ENCODE measurements around the gene CDPF1.
"Not testable (repeated sequence)": the region's sequence is repeated elsewhere in the genome, so short reads cannot be mapped to it uniquely, and the experiment has no call there.

CDPF1 gene

GRCh38 chr22:46278656-46279645, 28.9 kb upstream of the CDPF1 start:
- H3K4me1 ChIP-seq (ENCODE audit: control insufficient read depth, insufficient read depth, low read length) = no peaks in the 10 kb centered on the region
- H3K27me3 ChIP-seq (ENCODE audit: control insufficient read depth, insufficient read depth, low read length) = no peaks in the 10 kb centered on the region
- H3K9me3 ChIP-seq (ENCODE audit: control insufficient read depth, low read length) = no peaks in the 10 kb centered on the region
- H3K4me3 ChIP-seq (ENCODE audit: low read length) = no peak overlapping the region
- peaks cover 10% of the 10 kb centered on the region for H3K36me3 ChIP-seq (ENCODE audit: control insufficient read depth, insufficient read depth, low read length)
- H3K9ac ChIP-seq (ENCODE audit: low read length) = no peak overlapping the region

- Histone ChIP-seq H3K27me3 (ENCODE audit: control insufficient read depth, insufficient read depth, low read length) (no peaks in the 10 kb centered on the region), H3K36me3 (ENCODE audit: control insufficient read depth, insufficient read depth, low read length) (peaks cover 23% of the 10 kb centered on the region), H3K4me3 (ENCODE audit: low read length) (no peak overlapping the region), H3K9ac (ENCODE audit: low read length) (no peak overlapping the region), H3K9me3 (ENCODE audit: control insufficient read depth, low read length) (no peaks in the 10 kb centered on the region), H3K4me1 (ENCODE audit: control insufficient read depth, insufficient read depth, low read length) (no peaks in the 10 kb centered on the region)
Observed at GRCh38 chr22:46276563-46276962, 26.5 kb upstream of the CDPF1 start.

GRCh38 chr22:46275455-46276122, 25.5 kb upstream of the CDPF1 start:
- Histone ChIP-seq H3K9me3 (ENCODE audit: control insufficient read depth, low read length) (no peaks in the 10 kb centered on the region), H3K9ac (ENCODE audit: low read length) (no peak overlapping the region), H3K4me1 (ENCODE audit: control insufficient read depth, insufficient read depth, low read length) (no peaks in the 10 kb centered on the region), H3K36me3 (ENCODE audit: control insufficient read depth, insufficient read depth, low read length) (peaks cover 23% of the 10 kb centered on the region), H3K4me3 (ENCODE audit: low read length) (no peak overlapping the region), H3K27me3 (ENCODE audit: control insufficient read depth, insufficient read depth, low read length) (no peaks in the 10 kb centered on the region)

GRCh38 chr22:46274381-46274780, 24.3 kb upstream of the CDPF1 start:
- Histone ChIP-seq H3K27me3 (ENCODE audit: control insufficient read depth, insufficient read depth, low read length) (no peaks in the 10 kb centered on the region), H3K9ac (ENCODE audit: low read length) (no peak overlapping the region), H3K36me3 (ENCODE audit: control insufficient read depth, insufficient read depth, low read length) (peaks cover 18% of the 10 kb centered on the region), H3K9me3 (ENCODE audit: control insufficient read depth, low read length) (no peaks in the 10 kb centered on the region), H3K4me3 (ENCODE audit: low read length) (no peak overlapping the region), H3K4me1 (ENCODE audit: control insufficient read depth, insufficient read depth, low read length) (peaks cover 4% of the 10 kb centered on the region)

GRCh38 chr22:46273432-46274148, 23.5 kb upstream of the CDPF1 start:
- peaks cover 10% of the 10 kb centered on the region for H3K4me1 ChIP-seq (ENCODE audit: control insufficient read depth, insufficient read depth, low read length)
- peaks cover 13% of the 10 kb centered on the region for H3K36me3 ChIP-seq (ENCODE audit: control insufficient read depth, insufficient read depth, low read length)
- no peak overlapping the region for H3K9ac ChIP-seq (ENCODE audit: low read length)
- H3K9me3 ChIP-seq (ENCODE audit: control insufficient read depth, low read length) = no peaks in the 10 kb centered on the region
- no peak overlapping the region for H3K4me3 ChIP-seq (ENCODE audit: low read length)
- no peaks in the 10 kb centered on the region for H3K27me3 ChIP-seq (ENCODE audit: control insufficient read depth, insufficient read depth, low read length)

- no peak overlapping the region for H3K4me3 ChIP-seq (ENCODE audit: low read length)
- H3K4me1 ChIP-seq (ENCODE audit: control insufficient read depth, insufficient read depth, low read length) = peaks cover 10% of the 10 kb centered on the region
- no peaks in the 10 kb centered on the region for H3K27me3 ChIP-seq (ENCODE audit: control insufficient read depth, insufficient read depth, low read length)
- peaks cover 13% of the 10 kb centered on the region for H3K36me3 ChIP-seq (ENCODE audit: control insufficient read depth, insufficient read depth, low read length)
- no peak overlapping the region for H3K9ac ChIP-seq (ENCODE audit: low read length)
- H3K9me3 ChIP-seq (ENCODE audit: control insufficient read depth, low read length) = no peaks in the 10 kb centered on the region
Observed at GRCh38 chr22:46272762-46273431, 22.8 kb upstream of the CDPF1 start.

GRCh38 chr22:46272196-46272595, 22.1 kb upstream of the CDPF1 start:
- Histone ChIP-seq H3K4me1 (ENCODE audit: control insufficient read depth, insufficient read depth, low read length) (peaks cover 10% of the 10 kb centered on the region), H3K9me3 (ENCODE audit: control insufficient read depth, low read length) (no peaks in the 10 kb centered on the region), H3K9ac (ENCODE audit: low read length) (no peak overlapping the region), H3K36me3 (ENCODE audit: control insufficient read depth, insufficient read depth, low read length) (peaks cover 13% of the 10 kb centered on the region), H3K27me3 (ENCODE audit: control insufficient read depth, insufficient read depth, low read length) (no peaks in the 10 kb centered on the region), H3K4me3 (ENCODE audit: low read length) (no peak overlapping the region)

- H3K9ac ChIP-seq (ENCODE audit: low read length) = peak overlapping the region; percentile 9
- no peak overlapping the region for H3K4me3 ChIP-seq (ENCODE audit: low read length)
- peaks cover 13% of the 10 kb centered on the region for H3K36me3 ChIP-seq (ENCODE audit: control insufficient read depth, insufficient read depth, low read length)
- H3K9me3 ChIP-seq (ENCODE audit: control insufficient read depth, low read length) = no peaks in the 10 kb centered on the region
- no peaks in the 10 kb centered on the region for H3K27me3 ChIP-seq (ENCODE audit: control insufficient read depth, insufficient read depth, low read length)
- peaks cover 17% of the 10 kb centered on the region for H3K4me1 ChIP-seq (ENCODE audit: control insufficient read depth, insufficient read depth, low read length)
Observed at GRCh38 chr22:46269564-46269963, 19.5 kb upstream of the CDPF1 start.

- Histone ChIP-seq H3K9ac (ENCODE audit: low read length) (peak within 1 kb of the TSS; percentile 92), H3K9me3 (ENCODE audit: control insufficient read depth, low read length) (no peaks in the 10 kb centered on the region), H3K4me1 (ENCODE audit: control insufficient read depth, insufficient read depth, low read length) (peaks cover 20% of the 10 kb centered on the region), H3K27me3 (ENCODE audit: control insufficient read depth, insufficient read depth, low read length) (no peaks in the 10 kb centered on the region), H3K36me3 (ENCODE audit: control insufficient read depth, insufficient read depth, low read length) (peaks cover 7% of the 10 kb centered on the region), H3K4me3 (ENCODE audit: low read length) (peak within 1 kb of the TSS; percentile 45)
Observed at GRCh38 chr22:46267431-46268279, 17.6 kb upstream of the CDPF1 start, which contains the start of gene TTC38. Gene TTC38, plus strand, starts transcription at chr22:46268008. Its CDS starts 32 bp downstream, at chr22:46268040.

GRCh38 chr22:46265627-46266026, 15.5 kb upstream of the CDPF1 start:
- H3K36me3 ChIP-seq (ENCODE audit: control insufficient read depth, insufficient read depth, low read length); H3K27me3 ChIP-seq (ENCODE audit: control insufficient read depth, insufficient read depth, low read length); H3K9ac ChIP-seq (ENCODE audit: low read length); H3K9me3 ChIP-seq (ENCODE audit: control insufficient read depth, low read length); H3K4me3 ChIP-seq (ENCODE audit: low read length): not testable (repeated sequence)
- peaks cover 20% of the 10 kb centered on the region for H3K4me1 ChIP-seq (ENCODE audit: control insufficient read depth, insufficient read depth, low read length)

GRCh38 chr22:46264520-46264919, 14.4 kb upstream of the CDPF1 start:
- H3K9me3 ChIP-seq (ENCODE audit: control insufficient read depth, low read length); H3K36me3 ChIP-seq (ENCODE audit: control insufficient read depth, insufficient read depth, low read length); H3K27me3 ChIP-seq (ENCODE audit: control insufficient read depth, insufficient read depth, low read length); H3K4me3 ChIP-seq (ENCODE audit: low read length); H3K9ac ChIP-seq (ENCODE audit: low read length): not testable (repeated sequence)
- H3K4me1 ChIP-seq (ENCODE audit: control insufficient read depth, insufficient read depth, low read length) = peaks cover 17% of the 10 kb centered on the region
